NB4 (cell line): Measurements from ENCODE around the gene PLXNA2.

Experiments
- DNase-seq: peaks from one replicate; pipeline ENCODE4 v3.0.0; 2010; ENCODE audit warnings: low read depth
- H3K4me3 ChIP-seq: one replicate; pipeline ENCODE4 v1.5.1; 2011; ENCODE audit warnings: mild to moderate bottlenecking, low read depth, low read length, moderate library complexity
- CTCF ChIP-seq: IDR thresholded peaks from one replicate; pipeline ENCODE4 v1.5.1; 2012; ENCODE audit warnings: low read depth, low read length
- MAX ChIP-seq: IDR thresholded peaks from 2 replicates; pipeline ENCODE4 v1.6.1; 2011; ENCODE audit warnings: low read depth, low read length
- MYC ChIP-seq: IDR thresholded peaks from 2 replicates; pipeline ENCODE4 v1.6.1; 2011; ENCODE audit warnings: low read depth, low read length
- POLR2A ChIP-seq: IDR thresholded peaks from 2 replicates; pipeline ENCODE4 v1.6.1; 2011; ENCODE audit warnings: mild to moderate bottlenecking; ENCODE audit not compliant: insufficient read length; ENCODE audit errors: extremely low read depth

The PLXNA2 gene

DNA sequence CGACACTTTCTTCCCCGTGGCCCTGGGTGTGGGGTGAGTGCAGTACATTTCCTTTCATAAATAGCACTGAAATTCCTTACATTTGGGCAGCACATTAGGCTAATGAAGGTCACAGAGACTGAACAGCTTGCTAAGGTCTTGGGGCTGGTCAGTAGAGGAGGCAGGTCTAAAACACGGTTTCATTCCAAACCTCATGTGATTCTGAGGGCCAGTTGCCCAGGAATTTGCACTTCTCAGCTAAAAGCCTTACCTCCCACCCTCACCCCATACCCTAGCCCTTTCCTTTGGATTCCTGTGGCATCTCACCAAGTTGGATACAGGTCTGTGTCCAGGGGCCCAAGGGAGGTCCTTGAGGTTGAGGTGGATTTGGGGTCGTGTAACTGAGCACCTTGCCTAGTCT lies 185.4 kb downstream of the PLXNA2 start:
- H3K4me3 ChIP-seq: no peak overlapping the region
- no peak for DNase-seq
- TF ChIP-seq CTCF (no peak), POLR2A (no peak), MYC (no peak), MAX (no peak)

GRCh38 chr1:208058267-208058666 lies 185.9 kb downstream of the PLXNA2 start:
- no peak for DNase-seq
- TF ChIP-seq CTCF (no peak), POLR2A (no peak), MYC (no peak), MAX (no peak)
- H3K4me3 ChIP-seq: no peak overlapping the region

GRCh38 chr1:208057056-208057455 lies 187.1 kb downstream of the PLXNA2 start:
- DNase-seq: no peak
- H3K4me3 ChIP-seq: no peak overlapping the region
- TF ChIP-seq MYC (no peak), POLR2A (no peak), CTCF (no peak), MAX (no peak)

DNA sequence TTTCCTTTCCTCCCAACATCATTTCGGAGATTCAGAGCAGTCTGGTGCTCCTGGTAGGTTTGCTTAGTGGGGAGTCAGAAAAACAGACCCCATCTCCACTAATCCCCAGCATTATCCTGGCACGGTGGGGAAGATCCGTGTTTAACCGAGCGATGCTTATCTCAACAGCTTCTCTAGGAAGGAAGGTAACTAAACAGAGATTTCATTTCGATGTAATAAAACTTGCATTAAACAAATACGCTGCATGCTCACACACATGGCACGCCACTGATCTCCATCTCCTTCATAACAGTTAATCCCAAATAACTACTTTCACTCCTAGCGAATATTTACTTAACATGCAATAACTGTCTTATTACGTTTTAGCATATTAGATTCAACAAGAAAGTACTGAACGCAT lies 188.6 kb downstream of the PLXNA2 start:
- TF ChIP-seq CTCF (no peak), MAX (no peak), MYC (no peak), POLR2A (no peak)
- no peak for DNase-seq
- no peak overlapping the region for H3K4me3 ChIP-seq

GRCh38 chr1:208054911-208055379 lies 189.2 kb downstream of the PLXNA2 start:
- TF ChIP-seq MAX (no peak), CTCF (no peak), MYC (no peak), POLR2A (no peak)

GRCh38 chr1:208054485-208054884 lies 189.7 kb downstream of the PLXNA2 start:
- no peak for DNase-seq
- H3K4me3 ChIP-seq: no peak overlapping the region
- TF ChIP-seq CTCF (no peak), MAX (no peak), MYC (no peak), POLR2A (no peak)

More at GRCh38 chr1:208054911-208055379, 189.2 kb downstream of the PLXNA2 start:
- H3K4me3 ChIP-seq: no peak overlapping the region
- no peak for DNase-seq
